Keratinocyte (primary cell): Measurements from ENCODE around the gene OOEP. TPM values are rescaled to one million over a fixed set of nuclear protein-coding genes. Genes with fewer than 3 reads are reported as not detected.

Experiments used
- DNase-seq: peaks from one replicate; pipeline ENCODE4 v3.0.0-alpha.2; 2011; ENCODE audit warnings: low read depth, missing footprints, low spot score
- FAIRE-seq: peaks from 2 replicates; lab custom pipeline; 2011; peaks lifted over from hg19 to GRCh38; lab: Jason Lieb, UNC
- H2AFZ ChIP-seq: 2 replicates; pipeline ENCODE4 v1.6.0; 2012; ENCODE audit warnings: low read length, control low read depth, inconsistent platforms; ENCODE audit not compliant: control insufficient read depth
- H3K27ac ChIP-seq: 2 replicates; pipeline ENCODE4 v1.5.1; 2011; ENCODE audit warnings: low read length; ENCODE audit not compliant: control insufficient read depth, insufficient read depth
- H3K27me3 ChIP-seq: 3 replicates; pipeline ENCODE4 v1.6.0; 2011; ENCODE audit warnings: low read length; ENCODE audit not compliant: control insufficient read depth, insufficient read depth; ENCODE audit errors: extremely low read depth
- H3K36me3 ChIP-seq, 2 experiments: 2 replicates in 1 of 2; 3 replicates in 1 of 2; pipeline ENCODE4 v1.5.1; 2011; ENCODE audit warnings: low read length in 2 of 2, mild to moderate bottlenecking in 1 of 2; ENCODE audit not compliant: control insufficient read depth in 2 of 2, insufficient read depth in 2 of 2; ENCODE audit errors: extremely low read depth in 1 of 2
- H3K4me1 ChIP-seq: 3 replicates; pipeline ENCODE4 v1.5.1; 2011; ENCODE audit warnings: low read length; ENCODE audit not compliant: control insufficient read depth, insufficient read depth; ENCODE audit errors: extremely low read depth
- H3K4me2 ChIP-seq: 3 replicates; pipeline ENCODE4 v1.6.0; 2011; ENCODE audit warnings: low read depth, low read length; ENCODE audit not compliant: control insufficient read depth, insufficient read depth; ENCODE audit errors: extremely low read depth
- H3K4me3 ChIP-seq, 3 experiments: fragments of 200-600 bp in 1 of 3; sonication (generic) in 1 of 3; 2 replicates in 2 of 3; 3 replicates in 1 of 3; pipeline ENCODE4 v1.5.1; 2011 to 2016; ENCODE audit warnings: low read length in 3 of 3, mild to moderate bottlenecking in 3 of 3, control low read depth in 2 of 3, inconsistent platforms in 1 of 3, low read depth in 1 of 3, mixed read lengths in 1 of 3, mixed run types in 1 of 3, moderate library complexity in 1 of 3; ENCODE audit not compliant: control insufficient read depth in 2 of 3, insufficient read depth in 2 of 3; ENCODE audit errors: extremely low read depth in 1 of 3
- H3K79me2 ChIP-seq: 2 replicates; pipeline ENCODE4 v1.6.0; 2012; ENCODE audit warnings: low read length; ENCODE audit not compliant: control insufficient read depth, insufficient read depth
- H3K9ac ChIP-seq: 3 replicates; pipeline ENCODE4 v1.6.0; 2011; ENCODE audit warnings: low read length; ENCODE audit not compliant: control insufficient read depth, insufficient read depth; ENCODE audit errors: extremely low read depth
- H3K9me1 ChIP-seq: 3 replicates; pipeline ENCODE4 v1.6.0; 2011; ENCODE audit warnings: low read length; ENCODE audit not compliant: control insufficient read depth, insufficient read depth; ENCODE audit errors: extremely low read depth
- H3K9me3 ChIP-seq: 2 replicates; pipeline ENCODE4 v1.5.1; 2012; ENCODE audit warnings: low read depth, low read length; ENCODE audit not compliant: control insufficient read depth
- H4K20me1 ChIP-seq: 3 replicates; pipeline ENCODE4 v1.6.0; 2011; ENCODE audit warnings: low read length; ENCODE audit not compliant: control insufficient read depth, insufficient read depth; ENCODE audit errors: extremely low read depth
- CTCF ChIP-seq, 3 experiments: IDR thresholded peaks in 1 of 3; conservative IDR thresholded peaks in 1 of 3; optimal IDR thresholded peaks in 1 of 3; 2 replicates in 2 of 3; 3 replicates in 1 of 3; pipeline versions ENCODE3 to v1.5.1; 2011; ENCODE audit warnings: low read length in 3 of 3, mild to moderate bottlenecking in 3 of 3, moderate library complexity in 2 of 3, control low read depth in 1 of 3, inconsistent platforms in 1 of 3; ENCODE audit not compliant: insufficient read depth in 2 of 3; ENCODE audit errors: extremely low read depth in 1 of 3
- EZH2 ChIP-seq: IDR thresholded peaks from one replicate; pipeline ENCODE4 v1.6.1; 2012; ENCODE audit warnings: inconsistent platforms, mild to moderate bottlenecking, low read length, moderate library complexity
- dilution Hi-C: fragments of 300-500 bp; cut with MboI; formaldehyde crosslinking; loops from one replicate; pipeline ENCODE4 v1.7.0; 2020; ENCODE audit warnings: low sequenced_read_pairs; ENCODE audit not compliant: extremely low pct_ligation_motif_present
- polyA plus RNA-seq, 5 experiments: library from polyadenylated mRNA; depleted of rRNA in 3 of 5; stranded (reverse) in 3 of 5; stranded (forward) in 1 of 5; unstranded in 1 of 5; fragments of >200 nt; gene quantifications; 1 replicate in 1 of 5; 2 replicates in 3 of 5; 3 replicates in 1 of 5; pipeline versions ENCODE4 v1.2.1 to v1.2.3, GENCODE V29; 2011 to 2012; ENCODE audit warnings: missing spikeins in 2 of 5, low read depth in 1 of 5, low replicate concordance in 1 of 5
- small RNA-seq, 3 experiments: library from RNA; depleted of rRNA; stranded (forward); fragments of <200 nt; gene quantifications; one replicate each; pipeline ENCODE3, GENCODE V24; 2012; ENCODE audit warnings: low read depth in 3 of 3, low replicate concordance in 1 of 3; ENCODE audit not compliant: insufficient read length in 3 of 3

Gene OOEP
- polyA plus RNA-seq, 1 donor (not counting 4 experiments of a cell fraction or from before 2014, with no cell fraction given), result 0.08 TPM

- Histone ChIP-seq H3K27me3 (no peaks in the 10 kb centered on the region), H3K79me2 (no peaks in the 10 kb centered on the region), H4K20me1 (no peaks in the 10 kb centered on the region), H3K9me3 (no peaks in the 10 kb centered on the region), H2AFZ (no peak overlapping the region), H3K4me1 (no peaks in the 10 kb centered on the region), H3K9me1 (no peaks in the 10 kb centered on the region), H3K36me3 (no peaks in the 10 kb centered on the region), H3K9ac (no peak overlapping the region), H3K27ac (no peak overlapping the region), H3K4me3 (no peak overlapping the region), H3K4me2 (no peak overlapping the region)
- dilution Hi-C loops, result no loop called here
- DNase-seq (no peak), FAIRE-seq (no peak)
- no peak for TF ChIP-seq EZH2
- no peak for TF ChIP-seq CTCF (optimal IDR thresholded peaks at IDR 0.05 in 1 of 3, IDR thresholded peaks at IDR 0.05 in 1 of 3, conservative IDR thresholded peaks at IDR 0.05 in 1 of 3; ENCODE audit: extremely low read depth in 1 of 3, insufficient read depth in 2 of 3, low read length in 3 of 3)
Observed at GRCh38 chr6:73323323-73323722, 46.4 kb downstream of the OOEP start.

Small RNA genes within 50 kb of the gene (small RNA-seq; reads per million reads assigned to genes)
- gene RPL39P3, result 0 reads per million in 3 experiments

Other genes starting within 250 kb of the OOEP start
- gene KHDC1L, start 144.4 kb downstream of the OOEP start, polyA plus RNA-seq, result 0.10 TPM in 1 of 3 replicates, not detected in the others
- 0.52 to 1.0 TPM (median 0.55 TPM) in 3 replicates for gene KHDC1, start 106.7 kb downstream of the OOEP start, polyA plus RNA-seq
- not detected in 3 replicates for gene DPPA5, start 15.6 kb downstream of the OOEP start, polyA plus RNA-seq
- gene KHDC3L, start 7.2 kb downstream of the OOEP start, polyA plus RNA-seq, result not detected in 3 replicates
- gene DDX43, start 24.9 kb upstream of the OOEP start, polyA plus RNA-seq, result 0.14 to 0.33 TPM (median 0.15 TPM) in 3 replicates
- 0.57 to 1.1 TPM (median 1.00 TPM) in 3 replicates for gene CGAS, start 82.4 kb upstream of the OOEP start, polyA plus RNA-seq
- 15.1 to 24.5 TPM (median 21.3 TPM) in 3 replicates for gene MTO1, start 91.8 kb upstream of the OOEP start, polyA plus RNA-seq
- 9,858 to 11,226 TPM (median 10,860 TPM) in 3 replicates for gene EEF1A1, start 151.1 kb upstream of the OOEP start, polyA plus RNA-seq